Osteocyte (in vitro differentiated cells): ENCODE results near the gene DNM2. TPM values are rescaled to one million over a fixed set of nuclear protein-coding genes. Genes with fewer than 3 reads are reported as not detected.

ENCODE experiments used
- DNase-seq: peaks from one replicate; pipeline ENCODE4 v3.0.0; 2021; ENCODE audit warnings: mixed read lengths; ENCODE audit not compliant: unreplicated experiment; ENCODE audit errors: extremely low spot score
- H3K27ac Mint-ChIP-seq: one replicate; pipeline ENCODE4 v1.8.0; 2021; ENCODE audit warnings: mild to moderate bottlenecking, mixed read lengths; ENCODE audit not compliant: unreplicated experiment
- H3K27me3 Mint-ChIP-seq: one replicate; pipeline ENCODE4 v1.8.0; 2021; ENCODE audit warnings: mixed read lengths; ENCODE audit not compliant: unreplicated experiment
- H3K36me3 Mint-ChIP-seq: one replicate; pipeline ENCODE4 v1.8.0; 2021; ENCODE audit warnings: mixed read lengths; ENCODE audit not compliant: unreplicated experiment
- H3K4me1 Mint-ChIP-seq: one replicate; pipeline ENCODE4 v1.8.0; 2021; ENCODE audit warnings: mixed read lengths; ENCODE audit not compliant: unreplicated experiment
- H3K4me3 Mint-ChIP-seq: one replicate; pipeline ENCODE4 v1.8.0; 2021; ENCODE audit warnings: mild to moderate bottlenecking, moderate library complexity, mixed read lengths; ENCODE audit not compliant: unreplicated experiment
- H3K9me3 Mint-ChIP-seq: one replicate; pipeline ENCODE4 v1.8.0; 2021; ENCODE audit warnings: mixed read lengths; ENCODE audit not compliant: unreplicated experiment
- CTCF ChIP-seq: fragments of 200-600 bp; sonication (generic); IDR thresholded peaks from 2 replicates; pipeline ENCODE4 v1.5.0; 2021; ENCODE audit warnings: antibody characterized with exemption, mild to moderate bottlenecking, moderate library complexity
- total RNA-seq: library from RNA; stranded (reverse); gene quantifications from 2 replicates; pipeline ENCODE4 v1.2.1, GENCODE V29; 2021

DNM2 gene
- total RNA-seq, 1 donor from 2014 or later = 157 TPM

GRCh38 chr19:10751109-10751953 lies 33.5 kb downstream of the DNM2 start:
- Mint-ChIP-seq H3K4me1 (peaks cover 41% of the 10 kb centered on the region), H3K27ac (no peak overlapping the region), H3K4me3 (no peak overlapping the region)

GRCh38 chr19:10752237-10752912 lies 34.5 kb downstream of the DNM2 start:
- Mint-ChIP-seq H3K36me3 (no peaks in the 10 kb centered on the region), H3K27ac (no peak overlapping the region), H3K4me1 (peaks cover 39% of the 10 kb centered on the region), H3K4me3 (no peak overlapping the region), H3K9me3 (no peaks in the 10 kb centered on the region), H3K27me3 (no peaks in the 10 kb centered on the region)
- no peak for TF ChIP-seq CTCF
- no peak for DNase-seq

More at GRCh38 chr19:10751109-10751953, 33.5 kb downstream of the DNM2 start:
- no peaks in the 10 kb centered on the region for H3K27me3 Mint-ChIP-seq
- DNase-seq = no peak
- TF ChIP-seq CTCF = no peak
- no peaks in the 10 kb centered on the region for H3K36me3 Mint-ChIP-seq
- H3K9me3 Mint-ChIP-seq = no peaks in the 10 kb centered on the region

- Mint-ChIP-seq H3K9me3 (no peaks in the 10 kb centered on the region), H3K4me1 (peaks cover 32% of the 10 kb centered on the region), H3K36me3 (no peaks in the 10 kb centered on the region), H3K27ac (no peak overlapping the region), H3K27me3 (no peaks in the 10 kb centered on the region), H3K4me3 (no peak overlapping the region)
- TF ChIP-seq CTCF = no peak
- no peak for DNase-seq
Measured at GRCh38 chr19:10752913-10753704, 35.2 kb downstream of the DNM2 start.

- H3K27ac Mint-ChIP-seq = no peak overlapping the region
Measured at GRCh38 chr19:10756371-10756770, 38.5 kb downstream of the DNM2 start.

More at GRCh38 chr19:10756371-10756770, 38.5 kb downstream of the DNM2 start:
- no peak overlapping the region for H3K4me3 Mint-ChIP-seq
- no peaks in the 10 kb centered on the region for H3K9me3 Mint-ChIP-seq
- TF ChIP-seq CTCF = no peak
- H3K4me1 Mint-ChIP-seq = peaks cover 29% of the 10 kb centered on the region
- H3K27me3 Mint-ChIP-seq = no peaks in the 10 kb centered on the region
- DNase-seq = no peak
- H3K36me3 Mint-ChIP-seq = peaks cover 5% of the 10 kb centered on the region
